Hematopoietic multipotent progenitor cell (in vitro differentiated cells): ENCODE data around the gene CBY1. TPM values are rescaled to one million over a fixed set of nuclear protein-coding genes. Genes with fewer than 3 reads are reported as not detected.
A peak's percentile ranks its signal among the peaks of the same experiment; 100 is the strongest.

Experiments
- DNase-seq, 3 donors: peaks; one replicate each; pipeline ENCODE4 v3.0.0-alpha.2; 2011 to 2015; ENCODE audit warnings: low read depth in 2 of 3, low spot score in 2 of 3
- total RNA-seq: library from RNA; depleted of rRNA; stranded (reverse); fragments of >200 nt; gene quantifications from one replicate; pipeline ENCODE4 v1.2.3, GENCODE V29; 2012

The CBY1 gene
- total RNA-seq, 1 donor: 4.6 TPM

GRCh38 chr22:38699784-38700183 lies 43.3 kb downstream of the CBY1 start:
- peak in 1 of 3 donors; percentile 10 for DNase-seq

GRCh38 chr22:38700270-38700788 lies 43.9 kb downstream of the CBY1 start:
- peak in 2 of 3 donors; percentile 31 to 45 for DNase-seq

DNA sequence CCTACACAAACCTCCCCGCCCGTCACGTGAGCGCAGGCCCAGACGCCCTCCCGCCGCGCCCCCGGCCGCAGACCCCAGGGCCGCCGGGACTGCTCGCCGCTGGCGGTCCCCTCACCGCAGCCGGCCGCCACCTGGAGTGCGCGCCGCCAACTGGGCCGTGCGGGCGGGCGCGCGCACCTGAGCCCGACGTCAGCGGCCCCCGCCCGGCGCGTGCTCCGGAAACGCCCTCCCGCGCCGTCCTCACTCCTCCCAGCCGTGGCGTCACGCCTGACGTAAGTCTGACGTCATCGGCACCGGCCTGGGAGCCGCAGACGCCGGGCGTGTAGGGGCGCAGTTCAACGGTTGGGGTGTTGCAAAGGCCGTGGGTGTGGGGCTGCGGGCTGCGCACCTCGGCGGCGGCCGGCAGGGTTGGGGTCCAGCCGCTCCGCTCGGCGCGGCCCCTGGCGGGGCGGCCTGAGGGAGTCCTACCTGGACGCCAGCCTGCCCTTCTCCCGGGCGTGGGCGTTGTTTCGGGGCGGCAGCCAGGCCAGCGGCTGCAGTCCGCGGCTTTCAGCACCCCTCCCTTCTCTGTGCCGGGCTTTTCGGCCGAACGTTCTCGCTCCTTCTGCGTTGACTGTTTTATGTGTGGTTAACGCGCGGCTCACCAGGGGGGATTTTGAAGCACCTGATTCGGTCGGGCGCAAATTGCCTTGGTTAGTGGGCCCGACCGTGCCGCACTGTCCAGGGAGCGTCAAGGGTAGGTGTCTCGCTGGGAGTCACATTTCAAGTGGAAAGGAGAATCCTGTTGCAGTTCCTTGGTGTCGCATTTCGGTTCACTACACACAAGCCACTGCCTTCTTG lies 44.6 kb downstream of the CBY1 start, which contains the start of gene JOSD1:
TSS of gene JOSD1 (minus strand) at position 155 of the 840 bp plus-strand sequence. CDS start 956 bp downstream, outside the sequence.
- peak; percentile 97 to 100 (median 97) for DNase-seq

- no peak for DNase-seq
These were observed 48.3 kb downstream of the CBY1 start for GRCh38 chr22:38704654-38705234.

DNA sequence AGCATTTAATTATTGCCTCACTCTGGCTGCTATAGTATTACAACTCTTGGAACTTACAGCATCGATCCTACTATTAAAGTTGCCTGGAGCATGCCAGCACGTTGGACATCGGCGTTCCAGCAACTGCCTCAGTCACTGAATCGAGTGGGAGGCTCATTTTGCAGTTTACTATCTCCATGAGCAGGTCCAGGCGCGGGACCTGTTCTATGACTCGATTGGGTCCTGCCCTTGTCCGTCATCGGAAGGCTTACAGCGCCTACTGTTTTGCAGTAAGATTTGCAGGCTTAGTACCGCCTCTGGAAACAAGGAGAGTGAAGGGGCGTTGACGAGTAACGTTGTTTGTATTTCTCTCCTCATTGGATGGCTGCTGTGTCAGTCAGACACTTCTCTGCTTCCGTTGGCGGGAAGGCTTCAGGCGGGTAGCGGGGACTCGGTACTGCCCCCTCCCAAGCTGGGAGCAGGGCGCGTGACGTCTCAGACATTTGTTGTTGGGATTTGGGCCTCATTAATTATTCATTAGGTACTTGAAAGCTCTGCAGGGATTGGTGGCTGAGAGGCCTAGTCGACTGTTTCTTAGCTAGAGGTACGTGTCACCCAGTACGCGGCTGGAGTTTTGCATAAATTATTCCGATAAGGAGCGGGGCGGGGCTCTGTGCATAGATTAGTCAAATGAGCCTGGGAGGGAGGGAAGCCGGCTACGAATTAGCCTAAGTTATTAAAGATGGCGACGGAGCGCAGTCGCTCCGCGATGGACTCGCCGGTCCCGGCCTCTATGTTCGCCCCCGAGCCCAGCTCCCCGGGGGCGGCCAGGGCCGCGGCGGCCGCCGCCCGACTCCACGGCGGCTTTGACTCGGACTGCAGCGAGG lies 49.0 kb downstream of the CBY1 start, which contains the start of gene GTPBP1:
TSS of gene GTPBP1 (plus strand) at position 710 of the 866 bp plus-strand sequence. CDS start at position 722, 12 bp downstream.
- DNase-seq: peak; percentile 94 to 100 (median 100)

DNA sequence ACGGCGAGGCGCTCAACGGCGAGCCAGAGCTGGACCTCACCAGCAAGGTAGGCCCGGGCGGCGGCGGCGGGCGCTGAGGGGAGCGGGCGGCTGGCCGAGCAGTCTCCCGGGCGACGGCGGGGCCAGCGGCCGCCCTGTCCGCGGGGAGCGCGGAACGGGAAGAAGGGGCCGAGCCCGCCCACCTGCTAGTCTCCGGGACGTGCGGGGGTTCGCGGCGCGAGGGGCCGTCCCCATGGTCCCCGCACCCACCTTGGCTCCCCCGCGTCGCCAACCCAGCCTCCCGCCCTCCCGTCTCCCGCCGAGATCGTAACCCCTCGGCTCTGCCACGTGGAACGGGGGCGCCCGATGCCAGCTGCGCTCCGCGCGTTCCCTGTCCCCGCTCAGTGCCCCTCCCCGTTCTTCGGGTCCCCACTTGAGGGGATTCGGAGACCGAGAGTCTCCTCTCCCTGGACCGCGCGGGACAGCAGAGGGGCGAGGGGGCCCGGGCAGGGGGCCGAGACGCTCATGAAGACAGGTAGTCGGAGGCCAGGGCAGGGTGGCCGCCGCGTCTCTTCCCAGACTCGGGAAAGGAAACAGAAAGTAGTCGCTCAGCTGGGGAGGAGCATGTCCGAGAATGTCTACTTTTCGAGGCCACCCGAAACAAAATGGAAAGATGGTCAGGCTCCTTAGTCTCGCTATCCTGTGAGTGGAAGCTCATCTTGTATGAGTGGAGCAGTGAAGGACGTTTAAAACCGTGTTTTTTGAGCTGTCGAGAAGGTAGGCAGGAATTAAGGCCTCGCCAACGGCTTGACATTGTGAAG lies 49.9 kb downstream of the CBY1 start:
- peak in 1 of 3 donors; percentile 35 for DNase-seq

DNA sequence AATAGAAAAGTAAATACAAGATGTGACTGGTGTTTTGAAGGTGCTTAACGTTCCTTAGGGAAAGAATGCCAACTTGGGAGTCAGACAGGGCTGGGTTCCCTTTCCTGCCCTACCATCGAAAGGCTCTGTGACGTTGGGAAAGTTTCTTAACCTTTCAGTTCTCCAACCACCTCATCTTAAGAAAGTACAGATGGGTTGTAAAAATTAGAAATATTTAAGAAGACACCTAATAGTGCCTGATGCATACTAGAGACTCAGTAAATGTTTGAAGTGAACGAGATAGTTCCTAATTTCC lies 50.4 kb downstream of the CBY1 start:
- DNase-seq: no peak

DNA sequence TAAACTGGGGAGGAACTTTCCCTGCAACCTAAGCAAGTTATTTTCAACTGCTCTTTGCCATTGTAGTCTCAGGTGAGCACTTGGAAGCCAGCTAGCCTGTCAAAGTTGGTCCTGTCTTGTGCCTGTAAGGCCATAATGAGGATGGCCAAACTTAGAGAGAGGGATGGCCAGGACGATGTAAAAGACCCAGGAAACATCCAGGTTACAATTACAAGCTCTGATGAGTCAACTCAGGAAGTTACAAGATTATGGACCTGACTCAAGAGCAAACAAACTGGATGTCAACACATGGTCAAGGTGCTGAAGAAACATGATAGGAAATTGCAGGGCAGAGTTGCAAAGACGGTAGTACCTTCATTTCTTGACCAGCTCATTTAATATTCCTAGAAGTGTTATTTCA lies 50.9 kb downstream of the CBY1 start:
- no peak for DNase-seq

GRCh38 chr22:38707984-38708383 lies 51.5 kb downstream of the CBY1 start:
- DNase-seq: no peak

- peak in 1 of 3 donors; percentile 18 for DNase-seq
These were observed 52.9 kb downstream of the CBY1 start for GRCh38 chr22:38709306-38709705.

GRCh38 chr22:38710351-38710750 lies 53.9 kb downstream of the CBY1 start:
- DNase-seq: no peak

GRCh38 chr22:38710866-38711265 lies 54.4 kb downstream of the CBY1 start:
- no peak for DNase-seq

DNA sequence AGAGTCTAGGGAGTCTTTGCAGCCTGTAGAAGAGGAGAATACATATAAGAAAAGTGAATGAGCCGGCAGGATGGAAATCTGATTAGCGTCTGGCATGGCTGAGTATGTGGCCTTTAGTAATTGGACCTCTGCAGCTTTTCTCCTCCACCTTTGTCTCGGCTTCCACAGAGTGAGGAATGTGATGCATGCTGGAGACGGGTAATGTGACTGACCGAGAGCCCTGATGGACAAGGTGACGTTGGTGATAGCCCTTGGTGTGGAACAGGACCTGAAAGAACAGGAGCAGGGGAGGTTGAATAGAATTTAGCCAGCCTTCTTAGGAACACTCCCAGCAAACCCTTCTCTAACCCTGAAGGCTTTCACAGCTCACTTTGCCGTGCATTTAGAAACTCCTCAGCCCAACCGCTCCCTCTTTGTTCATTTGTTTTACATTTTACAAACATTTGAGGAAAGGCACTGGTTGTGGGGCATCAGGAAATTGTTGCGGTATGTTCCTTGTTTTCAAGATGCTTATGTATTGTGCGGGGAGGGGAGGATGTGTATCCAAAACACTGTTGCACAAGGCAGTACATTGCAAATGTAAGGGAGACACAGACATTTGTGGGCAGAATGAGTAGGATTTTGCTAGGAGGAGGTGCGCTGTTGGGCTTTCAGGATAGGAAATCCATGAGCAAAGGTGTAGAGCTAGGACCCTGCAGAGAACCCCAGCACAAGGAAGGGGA lies 56.2 kb downstream of the CBY1 start:
- no peak for DNase-seq

GRCh38 chr22:38713921-38714320 lies 57.5 kb downstream of the CBY1 start:
- no peak for DNase-seq

- DNase-seq: no peak
These were observed 58.8 kb downstream of the CBY1 start for GRCh38 chr22:38715176-38715764.

DNA sequence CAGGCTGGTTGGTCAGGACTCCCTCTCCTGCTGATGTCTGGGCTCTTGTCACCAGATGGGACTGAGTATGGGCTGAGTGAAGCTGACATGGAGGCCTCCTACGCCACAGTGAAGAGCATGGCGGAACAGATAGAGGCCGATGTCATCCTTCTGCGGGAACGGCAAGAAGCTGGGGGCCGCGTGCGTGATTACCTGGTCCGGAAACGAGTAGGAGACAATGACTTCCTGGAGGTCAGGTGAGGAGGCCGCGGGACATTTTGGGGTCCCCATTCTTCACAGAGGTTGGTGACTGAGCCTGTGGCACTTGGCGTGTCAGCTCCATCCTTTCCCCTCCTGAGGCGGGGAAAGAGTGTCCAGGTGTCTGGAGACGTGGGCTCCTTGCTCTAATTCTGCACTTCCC lies 59.4 kb downstream of the CBY1 start:
- no peak for DNase-seq

GRCh38 chr22:38716271-38716670 lies 59.8 kb downstream of the CBY1 start:
- DNase-seq: no peak

DNA sequence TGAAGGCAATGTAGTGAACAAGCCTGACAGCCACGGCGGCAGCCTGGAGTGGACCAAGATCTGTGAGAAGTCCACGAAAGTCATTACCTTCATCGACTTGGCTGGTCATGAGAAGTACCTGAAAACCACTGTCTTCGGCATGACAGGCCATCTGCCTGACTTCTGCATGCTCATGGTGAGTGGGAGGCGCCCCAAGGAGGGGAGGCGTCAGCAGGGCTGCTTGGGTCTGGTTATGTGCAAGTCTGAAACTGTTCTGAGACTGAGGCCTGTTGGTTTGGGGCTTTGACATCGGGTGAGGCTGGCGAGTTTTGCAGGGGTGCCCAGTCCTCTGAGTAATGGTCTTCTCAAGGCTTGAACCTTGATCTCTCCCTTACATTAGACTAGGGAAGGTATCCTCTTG lies 60.4 kb downstream of the CBY1 start:
- no peak for DNase-seq

GRCh38 chr22:38717244-38717643 lies 60.8 kb downstream of the CBY1 start:
- no peak for DNase-seq
